ENCODE measurements around the gene CTNND2.

GRCh38 chr5:11822598-11822997 is 81.6 kb downstream of the CTNND2 start:
- TF ChIP-seq CTCF (conservative IDR thresholded peaks at IDR 0.05): no peak; the same call in 1 of the 2 replicates
- no peak for TF ChIP-seq ZFX (IDR thresholded peaks at IDR 0.05)

Data from C4-2B (cell line).